T47D (cell line): ENCODE data around the gene EMP3.
"Not testable (repeated sequence)": the region's sequence is repeated elsewhere in the genome, so short reads cannot be mapped to it uniquely, and the experiment has no call there.

Source experiments
- DNase-seq, 2 experiments: peaks; one replicate each; pipeline versions ENCODE4 v3.0.0 to v3.0.0-alpha.2; 2011 to 2012; ENCODE audit warnings: low read depth in 1 of 2, low spot score in 1 of 2
- JUND ChIP-seq: IDR thresholded peaks from 2 replicates; pipeline ENCODE4 v1.6.1; 2012; ENCODE audit warnings: low read depth
- in situ Hi-C: cut with HindIII; loops from 2 replicates; pipeline ENCODE4 v1.10.0; 2016; ENCODE audit warnings: low sequenced_read_pairs, low pct_unique_long_range_greater_than_20kb

Gene EMP3, protein sequence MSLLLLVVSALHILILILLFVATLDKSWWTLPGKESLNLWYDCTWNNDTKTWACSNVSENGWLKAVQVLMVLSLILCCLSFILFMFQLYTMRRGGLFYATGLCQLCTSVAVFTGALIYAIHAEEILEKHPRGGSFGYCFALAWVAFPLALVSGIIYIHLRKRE

DNA sequence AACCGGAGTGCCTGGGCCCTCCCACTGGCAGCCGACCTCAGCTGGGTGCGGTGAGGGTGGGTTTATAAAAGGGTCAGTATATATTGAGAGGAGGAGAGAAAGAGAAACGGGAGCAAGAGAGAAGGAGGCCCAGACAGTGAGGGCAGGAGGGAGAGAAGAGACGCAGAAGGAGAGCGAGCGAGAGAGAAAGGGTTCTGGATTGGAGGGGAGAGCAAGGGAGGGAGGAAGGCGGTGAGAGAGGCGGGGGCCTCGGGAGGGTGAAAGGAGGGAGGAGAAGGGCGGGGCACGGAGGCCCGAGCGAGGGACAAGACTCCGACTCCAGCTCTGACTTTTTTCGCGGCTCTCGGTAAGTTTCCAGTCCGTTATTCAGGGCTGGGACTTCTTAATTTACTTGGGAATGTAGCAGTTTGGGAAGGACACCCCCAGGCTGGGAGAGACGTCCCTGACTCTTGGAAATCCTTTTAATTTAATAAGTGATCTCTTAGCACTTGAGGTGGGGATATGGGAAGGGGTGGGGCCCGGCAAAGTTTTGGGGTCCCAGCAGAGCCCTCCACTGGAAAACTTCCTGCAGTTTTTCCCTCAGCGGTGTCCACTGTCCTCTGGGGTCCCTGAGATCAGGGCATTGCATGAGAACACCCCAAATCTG, at the start of gene EMP3:
Gene EMP3 (plus strand): TSS at position 288 of the 646 bp plus-strand sequence. CDS start 1,293 bp downstream, outside the sequence.
- no peak for TF ChIP-seq JUND
- in situ Hi-C loops, result no loop called here
- peak in 1 of 2 experiments; percentile 51 for DNase-seq

DNA sequence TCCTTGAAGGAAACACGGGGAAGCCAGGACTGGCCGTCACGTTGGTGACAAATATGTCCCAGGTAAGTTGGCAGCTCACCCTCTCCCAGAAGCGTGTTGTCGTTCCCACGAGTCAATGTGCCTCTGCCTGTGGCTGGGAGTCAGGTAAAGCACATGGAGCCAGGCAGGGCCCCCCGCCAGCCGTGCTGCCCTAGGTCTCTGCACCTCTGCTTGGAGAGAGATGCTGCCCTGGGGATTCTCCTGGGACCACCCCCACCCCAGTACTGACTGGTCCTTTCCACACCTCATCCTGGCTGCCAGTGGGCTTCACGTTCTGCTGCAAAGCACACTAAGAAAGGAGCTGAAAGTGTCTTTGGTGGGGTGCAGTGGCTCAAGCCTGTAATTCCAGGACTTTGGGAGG, 45.6 kb upstream of the EMP3 start:
- no peak for TF ChIP-seq JUND
- DNase-seq, result no peak
- in situ Hi-C loops, result no loop called here

DNA sequence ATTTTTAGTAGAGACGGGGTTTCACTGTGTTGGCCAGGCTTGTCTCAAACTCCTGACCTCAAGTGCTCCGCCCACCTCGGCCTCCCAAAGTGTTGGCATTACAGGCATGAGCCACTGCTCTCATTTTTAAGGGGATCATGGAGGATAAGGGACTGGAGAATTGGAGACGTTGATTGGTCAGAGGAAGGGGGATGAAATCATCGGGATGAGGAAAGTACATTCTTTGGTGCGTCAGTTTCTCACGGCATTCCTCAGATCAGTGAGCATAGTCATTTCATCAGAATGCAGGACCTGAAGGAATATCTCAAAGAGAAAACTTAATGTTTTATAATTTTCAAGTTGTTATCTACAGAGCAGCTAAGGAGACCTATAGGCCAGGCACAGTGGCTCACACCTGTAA, 41.4 kb upstream of the EMP3 start:
- no peak for TF ChIP-seq JUND
- in situ Hi-C loops, result no loop called here
- DNase-seq, result no peak

DNA sequence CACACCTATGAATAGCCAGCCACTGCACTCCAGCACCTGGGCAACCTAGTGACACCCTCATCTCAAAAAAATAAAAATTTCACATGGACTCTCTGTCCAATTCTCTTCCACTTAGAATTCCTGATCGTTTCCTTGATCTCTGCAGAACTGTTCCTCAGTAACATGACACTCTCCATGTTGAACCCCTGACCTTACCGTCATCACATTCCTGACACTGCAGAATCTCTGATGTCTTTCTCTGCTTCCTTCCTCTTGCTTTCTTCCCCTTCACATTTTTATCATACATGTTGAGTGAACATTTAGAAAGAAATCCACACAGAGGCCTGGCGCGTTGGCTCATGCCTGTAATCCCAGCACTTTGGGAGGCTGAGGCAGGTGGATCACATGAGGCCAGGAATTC, 40.5 kb upstream of the EMP3 start:
- no peak for TF ChIP-seq JUND
- in situ Hi-C loops, result no loop called here
- no peak for DNase-seq

DNA sequence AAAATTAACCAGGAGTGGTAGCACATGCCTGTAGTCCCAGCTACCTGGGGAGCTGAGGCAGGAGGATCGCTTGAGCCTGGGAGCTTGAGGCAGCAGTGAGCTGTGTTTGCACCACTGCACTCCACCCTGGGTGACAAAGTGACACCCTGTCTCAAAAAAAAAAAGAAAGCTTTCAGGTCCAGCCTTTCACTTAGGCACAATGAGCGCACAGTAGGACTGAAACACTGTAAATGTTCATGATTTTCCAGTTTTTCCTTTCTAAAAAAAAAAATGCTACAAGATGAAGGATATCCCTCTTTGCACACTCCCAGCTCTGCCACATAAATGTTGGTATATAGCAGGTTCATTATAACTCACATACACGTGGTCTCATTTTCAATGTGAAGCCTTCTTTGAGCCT, 37.6 kb upstream of the EMP3 start:
- no peak for DNase-seq
- TF ChIP-seq JUND, result no peak
- in situ Hi-C loops, result no loop called here

DNA sequence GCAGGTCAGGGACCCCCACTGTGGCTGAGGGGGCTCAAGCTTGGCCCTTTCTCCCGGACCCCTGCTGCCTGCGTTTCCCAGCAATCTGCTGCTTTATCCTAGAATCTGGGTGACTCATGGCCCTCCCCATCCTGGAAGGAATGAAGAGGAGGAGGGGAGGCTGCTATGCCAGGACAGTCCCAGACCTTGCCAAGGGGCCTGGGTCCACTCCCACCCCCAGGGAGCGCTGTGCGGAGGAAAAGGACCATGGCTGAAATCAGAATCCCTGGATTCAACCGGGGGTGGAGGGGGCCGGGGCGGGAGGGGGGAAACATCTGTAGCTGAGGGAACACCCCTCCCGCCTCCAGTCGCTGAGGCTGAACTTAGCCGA, 35.0 kb upstream of the EMP3 start:
- TF ChIP-seq JUND, result no peak
- DNase-seq, result no peak
- in situ Hi-C loops, result no loop called here

DNA sequence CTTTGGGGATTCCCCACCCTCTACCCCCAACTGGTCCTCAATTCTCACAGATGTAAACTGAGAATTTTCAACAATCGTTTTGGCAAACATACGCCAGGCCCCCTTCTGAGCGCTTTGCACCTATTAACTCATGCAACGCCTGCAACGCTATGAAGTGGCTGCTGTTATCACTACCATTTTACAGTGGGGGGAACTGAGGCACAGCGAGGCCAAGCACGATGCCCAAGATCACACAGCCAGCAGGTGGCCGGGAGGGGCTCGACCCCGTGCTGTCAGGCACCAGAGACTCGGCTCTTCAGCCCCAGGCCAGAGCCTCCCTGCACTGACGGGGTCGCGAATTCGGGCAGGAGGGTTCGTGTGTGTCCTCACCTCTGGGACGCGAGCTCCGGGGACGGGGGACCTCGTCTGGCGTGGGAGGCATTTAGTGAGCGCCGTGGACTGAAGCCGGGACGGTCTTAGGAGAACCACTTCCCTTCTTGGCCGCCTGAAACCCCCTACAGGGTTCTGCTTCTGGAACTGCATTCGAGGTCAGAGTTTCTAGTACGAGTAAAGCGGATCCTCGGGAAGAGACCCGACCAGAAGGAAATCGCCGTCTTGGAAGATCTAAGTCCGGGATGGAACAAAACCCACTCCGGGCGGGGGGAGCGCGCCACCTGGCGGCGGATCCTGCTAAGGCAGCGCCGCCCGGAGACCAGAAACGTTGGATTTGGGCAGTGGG, 34.4 kb upstream of the EMP3 start:
- peak; percentile 46 to 76 for DNase-seq
- in situ Hi-C loops, result no loop called here
- TF ChIP-seq JUND, result no peak

DNA sequence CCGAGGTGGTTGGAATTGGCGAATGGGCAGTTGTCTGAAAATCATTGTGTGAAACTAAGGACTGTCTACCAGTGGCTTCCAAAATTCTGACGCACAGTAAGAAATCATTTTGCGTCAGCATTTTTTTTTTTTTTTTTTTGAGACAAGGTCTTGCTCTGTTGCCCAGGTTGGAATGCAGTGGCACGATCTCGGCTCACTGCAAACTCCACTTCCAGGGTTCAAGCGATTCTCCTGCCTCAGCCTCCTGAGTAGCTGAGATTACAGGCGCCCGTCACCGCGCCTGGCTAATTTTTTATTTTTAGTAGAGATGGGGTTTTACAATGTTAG, 33.9 kb upstream of the EMP3 start:
- DNase-seq, in situ Hi-C loops: not testable (repeated sequence)

DNA sequence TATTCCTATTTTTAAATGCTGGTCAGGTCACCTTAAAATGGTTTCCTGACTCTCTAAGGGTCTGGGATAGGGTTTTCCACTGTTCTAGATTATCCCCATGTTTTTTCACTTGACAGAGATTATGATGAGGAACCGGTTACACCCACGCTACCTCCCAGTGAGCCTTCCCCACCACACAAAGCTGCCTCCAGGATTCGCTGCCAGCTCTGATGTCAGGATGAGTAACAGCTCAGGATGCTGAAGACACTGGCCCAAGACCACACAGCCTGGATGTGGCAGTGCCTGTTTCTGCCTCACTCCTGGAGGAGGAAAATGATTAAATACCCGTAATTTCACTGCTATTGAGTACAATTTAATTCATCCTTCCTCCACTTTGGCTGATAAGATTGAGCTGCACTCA, 32.6 kb upstream of the EMP3 start:
- no peak for TF ChIP-seq JUND
- no peak for DNase-seq
- in situ Hi-C loops, result no loop called here

DNA sequence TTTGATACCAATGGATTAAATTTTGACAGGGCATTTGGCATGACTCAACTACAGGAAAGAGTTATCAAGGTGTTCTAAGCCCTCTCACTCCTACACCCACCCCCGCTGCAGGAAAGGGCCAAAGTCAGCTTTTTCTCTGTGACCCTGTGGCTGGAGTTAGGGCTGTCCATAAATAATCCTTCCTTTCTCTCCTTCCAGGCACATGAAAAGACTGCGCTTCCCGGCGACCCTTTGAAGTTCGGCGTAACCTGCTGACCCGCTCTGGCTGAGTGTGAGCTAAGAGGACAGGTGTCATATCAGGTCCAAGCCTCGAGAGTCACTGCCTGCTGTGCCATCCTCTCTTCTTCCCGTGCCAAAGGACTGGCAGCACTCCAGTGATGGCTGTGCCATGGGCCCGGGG, 29.9 kb upstream of the EMP3 start:
- in situ Hi-C loops, result no loop called here
- no peak for TF ChIP-seq JUND
- DNase-seq, result no peak

DNA sequence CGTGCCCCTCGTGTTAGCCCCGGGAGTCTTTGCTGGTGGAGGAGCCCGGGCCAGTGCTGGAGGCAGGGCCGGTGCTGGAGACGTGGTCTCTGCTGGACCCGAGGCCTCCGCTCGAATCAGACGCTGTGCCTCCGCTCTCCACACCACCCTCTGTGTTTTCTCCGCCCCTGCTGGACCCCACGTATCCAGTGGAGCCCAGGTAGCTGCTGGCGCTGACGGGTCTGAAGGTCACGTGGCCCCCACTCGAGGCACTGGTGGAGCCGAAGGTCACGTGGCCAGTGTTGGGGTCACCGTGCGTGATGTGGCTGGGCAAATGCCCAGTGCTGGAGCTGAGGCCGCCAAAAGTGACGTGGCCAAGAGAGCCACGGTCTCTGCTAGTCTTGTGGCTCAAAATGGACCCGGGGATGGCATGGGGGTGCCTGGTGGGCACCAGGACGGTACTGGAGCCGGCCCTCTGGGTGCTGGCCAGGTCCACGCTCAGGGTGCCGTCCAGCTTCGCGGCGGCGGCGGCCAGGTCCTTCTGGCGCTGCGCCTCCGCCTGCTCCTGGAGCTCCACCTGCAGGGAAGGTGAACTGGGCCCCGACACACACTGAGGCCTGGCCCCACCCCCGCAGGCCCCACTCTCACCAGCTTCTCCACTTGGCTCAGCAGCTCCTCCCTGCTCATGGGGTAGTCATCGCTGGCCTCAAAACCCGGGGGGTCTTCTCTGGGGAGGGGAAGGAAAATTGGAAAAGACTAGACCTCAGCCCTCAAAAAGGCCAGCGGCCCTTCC, 28.2 kb upstream of the EMP3 start:
- no peak for DNase-seq
- in situ Hi-C loops, result no loop called here
- no peak for TF ChIP-seq JUND

DNA sequence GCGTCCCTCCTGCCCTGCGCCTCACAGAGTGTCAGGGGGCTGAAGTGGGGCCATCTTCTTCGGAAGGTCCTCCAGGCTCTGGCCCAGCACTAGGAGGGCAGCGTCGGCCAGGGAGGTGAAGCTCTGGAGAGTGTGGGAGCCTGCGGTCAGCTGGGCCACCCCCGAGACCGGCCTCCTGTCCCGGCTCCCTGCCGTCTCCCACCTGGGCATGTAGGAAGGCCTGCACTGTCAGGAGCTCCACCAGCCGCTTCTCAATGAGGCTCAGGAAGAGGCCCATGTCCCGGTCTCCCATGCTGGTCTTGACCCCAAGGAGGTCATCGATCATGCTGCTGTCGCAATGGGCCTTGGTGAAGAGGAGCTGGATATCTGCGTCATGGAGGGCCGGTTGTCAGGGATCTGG, 27.4 kb upstream of the EMP3 start:
- TF ChIP-seq JUND, result no peak
- in situ Hi-C loops, result no loop called here
- DNase-seq, result no peak
